Stimulated activated CD8-positive, alpha-beta memory T cell treated with anti-CD3 and anti-CD28 coated beads, Interleukin-15, amount 100 ng/mL, for 1 hour (primary cell): ENCODE results near the gene KHDC4.
"Not testable (repeated sequence)": the region's sequence is repeated elsewhere in the genome, so short reads cannot be mapped to it uniquely, and the experiment has no call there.

ENCODE experiments used
- DNase-seq: peaks from one replicate; pipeline ENCODE4 v3.0.0-alpha.2; 2020; ENCODE audit warnings: low read depth

KHDC4 gene

GRCh38 chr1:155940993-155941844 is 7.0 kb upstream of the KHDC4 start, which contains the start of gene RXFP4:
RXFP4 (plus strand) TSS chr1:155941638; CDS start chr1:155941710, 72 bp downstream.
- DNase-seq, result no peak

- DNase-seq, result no peak
Measured at GRCh38 chr1:155940482-155940992, 6.3 kb upstream of the KHDC4 start.

GRCh38 chr1:155938220-155938627 is 4.0 kb upstream of the KHDC4 start:
- DNase-seq, result no peak

GRCh38 chr1:155934936-155935590 is 850 bp upstream of the KHDC4 start:
- no peak for DNase-seq

- DNase-seq, result no peak
Measured at GRCh38 chr1:155933591-155934096, 569 bp downstream of the KHDC4 start.

GRCh38 chr1:155932487-155932886 is 1.7 kb downstream of the KHDC4 start:
- no peak for DNase-seq

- no peak for DNase-seq
Measured at GRCh38 chr1:155932081-155932480, 2.1 kb downstream of the KHDC4 start.

GRCh38 chr1:155931332-155932038 is 2.7 kb downstream of the KHDC4 start:
- DNase-seq, result no peak

GRCh38 chr1:155930725-155931124 is 3.5 kb downstream of the KHDC4 start:
- not testable (repeated sequence) for DNase-seq

- no peak for DNase-seq
Measured at GRCh38 chr1:155929057-155929456, 5.2 kb downstream of the KHDC4 start.

- no peak for DNase-seq
Measured at GRCh38 chr1:155925506-155925905, 8.7 kb downstream of the KHDC4 start.

- DNase-seq, result no peak
Measured at GRCh38 chr1:155920717-155921116, 13.5 kb downstream of the KHDC4 start.

- DNase-seq, result no peak
Measured at GRCh38 chr1:155919801-155920200, 14.4 kb downstream of the KHDC4 start.

- DNase-seq, result no peak
Measured at GRCh38 chr1:155918660-155919059, 15.6 kb downstream of the KHDC4 start.

- no peak for DNase-seq
Measured at GRCh38 chr1:155913969-155914757, 20.1 kb downstream of the KHDC4 start.

GRCh38 chr1:155912056-155912536 is 22.1 kb downstream of the KHDC4 start:
- DNase-seq, result no peak

GRCh38 chr1:155911156-155912055 is 22.8 kb downstream of the KHDC4 start, which contains the start of gene RIT1:
RIT1 (minus strand) TSS chr1:155911349; CDS start chr1:155910761, 588 bp downstream.
- DNase-seq, result peak; percentile 69

- no peak for DNase-seq
Measured at GRCh38 chr1:155910621-155911121, 23.5 kb downstream of the KHDC4 start.

GRCh38 chr1:155909894-155910293 is 24.3 kb downstream of the KHDC4 start:
- no peak for DNase-seq

GRCh38 chr1:155904261-155904660 is 30.0 kb downstream of the KHDC4 start:
- no peak for DNase-seq
